Hematopoietic multipotent progenitor cell treated with erythropoietin and hydrocortisone succinate and interleukin-3 and kit ligand, for 17 days (in vitro differentiated cells): ENCODE data around the gene RNU4-1.
A peak's percentile ranks its signal among the peaks of the same experiment; 100 is the strongest.
"Not testable (repeated sequence)": the region's sequence is repeated elsewhere in the genome, so short reads cannot be mapped to it uniquely, and the experiment has no call there.

ENCODE experiments used
- DNase-seq: peaks from one replicate; pipeline ENCODE4 v3.0.0-alpha.2; 2015; ENCODE audit warnings: low spot score

Gene RNU4-1

GRCh38 chr12:120292661-120293531 is at the start of gene RNU4-1:
Gene RNU4-1 (minus strand): TSS chr12:120293237.
- peak; percentile 85 for DNase-seq

GRCh38 chr12:120342175-120343038 is 49.4 kb upstream of the RNU4-1 start:
- DNase-seq = no peak

GRCh38 chr12:120339256-120339655 is 46.2 kb upstream of the RNU4-1 start:
- no peak for DNase-seq

GRCh38 chr12:120337730-120338129 is 44.7 kb upstream of the RNU4-1 start:
- DNase-seq = no peak

GRCh38 chr12:120336392-120336791 is 43.4 kb upstream of the RNU4-1 start:
- not testable (repeated sequence) for DNase-seq

GRCh38 chr12:120335447-120335846 is 42.4 kb upstream of the RNU4-1 start:
- not testable (repeated sequence) for DNase-seq

- DNase-seq = no peak
Measured at GRCh38 chr12:120332523-120332922, 39.5 kb upstream of the RNU4-1 start.

GRCh38 chr12:120332041-120332440 is 39.0 kb upstream of the RNU4-1 start:
- no peak for DNase-seq

- DNase-seq = no peak
Measured at GRCh38 chr12:120331390-120331789, 38.4 kb upstream of the RNU4-1 start.

- DNase-seq = no peak
Measured at GRCh38 chr12:120328228-120328627, 35.2 kb upstream of the RNU4-1 start.

- DNase-seq = no peak
Measured at GRCh38 chr12:120327593-120327992, 34.6 kb upstream of the RNU4-1 start, which contains the start of gene PLA2G1B. Gene PLA2G1B (minus strand): TSS chr12:120327779. CDS start chr12:120327753, 26 bp downstream.

- no peak for DNase-seq
Measured at GRCh38 chr12:120324841-120325417, 31.9 kb upstream of the RNU4-1 start.

GRCh38 chr12:120323772-120324171 is 30.7 kb upstream of the RNU4-1 start:
- no peak for DNase-seq

- no peak for DNase-seq
Measured at GRCh38 chr12:120321382-120322202, 28.6 kb upstream of the RNU4-1 start.

GRCh38 chr12:120317224-120318105 is 24.4 kb upstream of the RNU4-1 start:
- peak; percentile 98 for DNase-seq

- DNase-seq = no peak
Measured at GRCh38 chr12:120316798-120317223, 23.8 kb upstream of the RNU4-1 start.

GRCh38 chr12:120314220-120314619 is 21.2 kb upstream of the RNU4-1 start:
- no peak for DNase-seq

- DNase-seq = peak; percentile 96
Measured at GRCh38 chr12:120301962-120302815, 9.2 kb upstream of the RNU4-1 start, which contains the start of gene SIRT4. Gene SIRT4 (plus strand): TSS chr12:120302321. CDS start chr12:120303562, 1,241 bp downstream.

GRCh38 chr12:120292411-120292660 is 701 bp downstream of the RNU4-1 start:
- no peak for DNase-seq
